Activated T-cell treated with anti-CD3 and anti-CD28 coated beads, Interleukin-2, amount 50 U/mL, for 1 hour (primary cell): ENCODE data around the gene FCRLB.
A peak's percentile ranks its signal among the peaks of the same experiment; 100 is the strongest.
"Not testable (repeated sequence)": the region's sequence is repeated elsewhere in the genome, so short reads cannot be mapped to it uniquely, and the experiment has no call there.

Experiments
- DNase-seq: peaks from one replicate; pipeline ENCODE4 v3.0.0-alpha.2; 2020

The FCRLB gene

GRCh38 chr1:161721738-161722343 is 497 bp downstream of the FCRLB start:
- DNase-seq = no peak

GRCh38 chr1:161722406-161722805 is 1.1 kb downstream of the FCRLB start:
- DNase-seq = no peak

- no peak for DNase-seq
These were observed 2.3 kb downstream of the FCRLB start for GRCh38 chr1:161723459-161724141.

DNA sequence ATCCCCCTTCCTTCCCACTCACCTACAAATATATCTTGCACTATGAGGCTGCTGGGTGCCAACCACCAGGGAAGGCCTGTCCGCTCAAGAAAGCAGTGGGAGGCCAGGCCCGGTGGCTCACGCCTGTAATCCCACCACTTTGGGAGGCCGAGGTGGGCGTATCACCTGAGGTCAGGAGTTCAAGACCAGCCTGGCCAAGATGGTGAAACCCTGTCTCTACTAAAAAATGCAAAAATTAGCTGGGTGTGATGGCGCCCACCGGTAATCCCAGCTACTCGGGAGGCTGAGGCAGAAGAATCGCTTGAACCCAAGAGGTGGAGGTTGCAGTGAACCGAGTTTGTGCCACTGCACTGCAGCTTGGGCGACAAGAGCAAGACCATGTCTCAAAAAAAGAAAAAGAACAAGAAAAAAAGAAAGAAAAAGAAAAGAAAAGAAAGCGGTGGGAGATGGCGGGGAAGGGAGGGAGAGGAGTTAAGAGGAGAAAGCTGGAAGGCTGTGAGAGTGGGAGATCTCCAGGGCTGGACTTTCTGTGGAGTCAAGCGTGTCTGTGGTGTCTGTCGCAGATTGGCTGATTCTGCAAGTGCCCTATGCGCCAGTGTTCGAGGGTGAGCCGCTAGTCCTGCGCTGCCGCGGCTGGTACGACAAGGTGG is 4.0 kb downstream of the FCRLB start:
- DNase-seq = not testable (repeated sequence)

DNA sequence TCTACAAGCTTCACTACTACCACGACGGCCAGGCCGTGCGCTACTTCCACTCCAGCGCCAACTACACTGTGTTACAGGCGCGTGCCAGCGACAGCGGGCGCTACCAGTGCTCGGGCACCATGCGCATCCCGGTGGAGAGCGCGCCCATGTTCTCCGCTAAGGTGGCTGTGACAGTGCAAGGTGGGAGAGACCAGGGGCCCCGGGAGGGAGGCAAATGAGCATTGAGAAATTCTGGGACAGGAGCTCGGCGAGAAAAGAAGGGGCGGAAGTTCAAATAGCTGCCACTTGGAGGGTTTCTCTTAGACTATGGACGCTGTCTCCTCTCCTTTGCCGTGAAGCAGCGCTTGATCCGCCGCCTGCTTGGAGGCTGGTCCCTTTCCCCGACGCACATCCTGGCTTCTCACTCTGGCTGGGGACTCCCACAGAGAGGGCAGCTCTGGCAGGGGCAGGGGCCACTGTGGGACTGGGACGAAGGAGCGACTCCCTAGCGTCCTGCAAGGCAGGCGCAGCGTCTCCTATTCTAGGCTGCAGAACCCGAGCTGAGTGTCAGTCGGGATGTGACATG is 4.6 kb downstream of the FCRLB start:
- DNase-seq = peak; percentile 56

GRCh38 chr1:161726473-161727255 is 5.3 kb downstream of the FCRLB start:
- peak; percentile 73 for DNase-seq

GRCh38 chr1:161727256-161727924 is 6.0 kb downstream of the FCRLB start:
- no peak for DNase-seq

DNA sequence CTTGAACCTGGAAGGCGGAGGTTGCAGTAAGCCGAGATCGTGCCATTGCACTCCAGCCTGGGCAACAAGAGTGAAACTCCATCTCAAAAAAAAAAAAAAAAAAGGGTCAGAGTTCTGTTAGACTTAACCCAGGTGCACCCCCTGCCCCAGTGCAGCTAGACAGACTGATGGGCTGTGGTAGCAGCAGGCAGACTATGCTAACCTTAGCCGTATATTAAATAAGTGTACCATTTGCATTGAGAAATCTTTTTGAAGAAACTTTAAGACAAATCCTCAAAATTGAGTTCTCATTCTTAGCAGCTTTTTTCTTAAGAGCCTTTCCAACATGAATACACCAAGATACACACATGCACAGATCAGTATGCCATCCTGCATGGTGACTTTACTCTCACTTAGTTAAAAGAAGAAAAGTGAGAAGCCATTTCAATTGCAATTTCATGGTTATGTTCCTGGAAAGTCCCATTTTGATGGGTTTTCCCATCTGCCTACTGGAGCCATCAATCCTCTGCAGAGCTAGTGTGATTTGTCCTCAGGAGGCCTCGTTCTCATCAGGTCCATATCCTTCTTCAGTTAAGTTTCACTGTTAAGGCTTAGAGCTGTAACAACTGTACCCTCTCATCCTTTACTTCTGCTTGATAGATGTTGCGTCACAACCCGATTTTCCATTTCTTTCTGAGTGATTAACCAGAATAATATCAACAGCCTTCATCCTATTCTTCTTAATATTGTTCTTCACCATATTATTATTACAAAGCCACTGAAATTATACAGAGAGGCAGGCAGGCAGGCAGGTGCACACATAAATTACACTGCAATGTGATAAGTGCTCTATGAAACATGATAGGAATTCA is 7.3 kb downstream of the FCRLB start:
- DNase-seq = no peak

DNA sequence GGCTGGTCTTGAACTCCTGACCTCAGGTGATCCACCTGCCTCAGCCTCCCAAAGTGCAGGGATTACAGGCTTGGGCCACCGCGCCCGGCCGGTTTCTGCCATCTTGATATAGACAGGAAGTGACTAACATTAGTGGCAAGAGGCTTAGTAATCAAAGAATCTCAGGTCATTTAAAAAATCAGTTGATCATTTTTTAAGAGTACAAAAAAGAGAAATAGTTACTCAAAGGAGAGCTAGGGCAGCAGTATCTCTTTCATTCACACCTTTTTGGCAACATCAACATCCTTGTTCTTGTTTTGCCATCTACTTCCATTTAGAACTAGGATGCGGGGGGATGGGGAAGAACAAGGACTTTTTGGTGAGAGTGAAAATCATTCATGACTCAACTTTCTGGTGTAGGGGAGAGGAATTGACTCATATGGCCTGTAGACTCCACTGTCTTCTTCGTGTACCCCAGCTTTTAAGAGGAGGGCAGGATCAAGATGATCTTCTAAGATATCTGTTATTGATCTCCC is 8.8 kb downstream of the FCRLB start:
- DNase-seq = peak; percentile 29

DNA sequence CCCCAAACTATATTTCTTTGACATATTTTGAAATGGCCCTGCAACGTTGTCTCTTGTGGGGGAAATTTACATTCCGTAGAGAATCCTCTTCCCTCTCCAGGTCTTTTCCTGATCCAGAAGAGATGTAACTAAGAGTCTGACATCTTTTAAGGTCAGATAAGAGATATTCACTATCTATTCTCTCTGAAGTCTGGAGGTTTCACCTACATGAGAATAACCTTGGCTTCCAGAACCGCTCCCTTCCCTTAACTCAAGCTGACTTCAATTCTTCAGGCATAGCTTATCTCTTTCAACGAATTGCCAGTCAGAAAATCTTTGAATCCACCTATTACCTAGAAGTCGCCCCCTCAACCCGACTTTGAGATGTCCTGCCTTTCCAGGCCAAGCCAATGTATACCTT is 9.9 kb downstream of the FCRLB start:
- DNase-seq = no peak

GRCh38 chr1:161731981-161732718 is 10.8 kb downstream of the FCRLB start:
- DNase-seq = no peak

DNA sequence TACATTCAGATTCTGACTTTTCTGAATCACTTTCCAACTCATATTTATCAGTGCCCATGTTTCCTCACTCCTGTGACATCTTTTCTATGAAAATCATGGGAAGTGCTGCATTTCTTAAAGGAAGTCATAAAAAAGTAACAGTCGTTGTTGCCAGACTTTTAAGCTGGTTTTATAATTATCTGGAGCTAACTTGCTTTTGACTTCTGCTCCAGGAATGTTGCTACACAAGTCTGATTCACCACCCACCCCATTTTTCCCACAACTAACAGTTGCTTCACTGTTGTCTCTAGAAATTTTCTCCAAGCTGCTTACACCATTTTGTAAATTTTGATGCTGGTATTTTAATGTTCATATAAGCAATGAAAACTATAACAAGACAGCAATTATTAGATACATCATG is 12.2 kb downstream of the FCRLB start:
- DNase-seq = no peak

GRCh38 chr1:161735837-161736236 is 14.5 kb downstream of the FCRLB start:
- no peak for DNase-seq

- DNase-seq = no peak
These were observed 15.1 kb downstream of the FCRLB start for GRCh38 chr1:161736335-161736969.

GRCh38 chr1:161737625-161738024 is 16.3 kb downstream of the FCRLB start:
- no peak for DNase-seq

DNA sequence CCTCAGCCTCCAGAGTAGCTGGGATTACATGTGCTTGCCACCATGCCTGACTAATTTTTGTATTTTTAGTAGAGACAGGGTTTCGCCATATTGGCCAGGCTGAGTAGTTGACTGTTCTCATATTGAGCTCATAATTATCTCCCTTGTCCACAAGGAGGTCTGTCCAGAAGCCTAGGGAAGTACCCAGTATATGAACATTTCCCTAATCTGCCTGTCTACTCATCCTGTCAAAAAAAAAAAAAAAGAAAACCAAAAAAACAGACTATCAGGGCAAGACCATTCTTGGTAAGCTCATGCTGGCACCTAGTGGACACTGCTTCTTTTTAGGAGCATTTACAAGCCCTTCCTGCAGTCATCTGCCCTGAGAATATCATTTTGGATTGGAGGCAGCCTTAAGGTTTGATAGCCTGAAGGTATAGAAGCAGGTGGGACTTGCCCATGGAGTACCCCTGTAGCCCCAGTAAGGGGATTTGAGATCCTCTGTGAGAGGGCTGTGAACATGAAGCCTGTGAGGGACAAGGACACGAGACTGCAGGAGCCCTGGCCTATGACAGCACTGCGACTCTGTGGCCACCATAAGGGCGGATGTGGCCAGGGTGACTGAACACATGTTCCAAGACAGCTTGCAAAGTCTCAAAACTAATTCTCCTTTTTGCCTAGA is 17.4 kb downstream of the FCRLB start:
- peak; percentile 50 for DNase-seq

GRCh38 chr1:161739865-161740566 is 18.7 kb downstream of the FCRLB start:
- no peak for DNase-seq

- DNase-seq = no peak
These were observed 19.6 kb downstream of the FCRLB start for GRCh38 chr1:161740921-161741320.

GRCh38 chr1:161743231-161743630 is 21.9 kb downstream of the FCRLB start:
- no peak for DNase-seq
